IMR-90 (cell line): ENCODE data around the gene RPS6KL1.

Experiments used
- MAZ ChIP-seq: IDR thresholded peaks from 2 replicates; pipeline ENCODE4 v1.6.1; 2012; ENCODE audit warnings: low read depth, mild to moderate bottlenecking, low read length, improper control_type of control experiment, moderate library complexity, borderline replicate concordance
- RCOR1 ChIP-seq: IDR thresholded peaks from 2 replicates; pipeline ENCODE4 v1.6.1; 2012; ENCODE audit warnings: mild to moderate bottlenecking, low read length, improper control_type of control experiment; ENCODE audit not compliant: insufficient replicate concordance
- TF ChIP-seq, protein P1 (sequence below): conservative IDR thresholded peaks from 2 replicates; pipeline ENCODE4 v1.5.1; 2012; ENCODE audit warnings: mild to moderate bottlenecking, low read depth, low read length, improper control_type of control experiment

DNA sequence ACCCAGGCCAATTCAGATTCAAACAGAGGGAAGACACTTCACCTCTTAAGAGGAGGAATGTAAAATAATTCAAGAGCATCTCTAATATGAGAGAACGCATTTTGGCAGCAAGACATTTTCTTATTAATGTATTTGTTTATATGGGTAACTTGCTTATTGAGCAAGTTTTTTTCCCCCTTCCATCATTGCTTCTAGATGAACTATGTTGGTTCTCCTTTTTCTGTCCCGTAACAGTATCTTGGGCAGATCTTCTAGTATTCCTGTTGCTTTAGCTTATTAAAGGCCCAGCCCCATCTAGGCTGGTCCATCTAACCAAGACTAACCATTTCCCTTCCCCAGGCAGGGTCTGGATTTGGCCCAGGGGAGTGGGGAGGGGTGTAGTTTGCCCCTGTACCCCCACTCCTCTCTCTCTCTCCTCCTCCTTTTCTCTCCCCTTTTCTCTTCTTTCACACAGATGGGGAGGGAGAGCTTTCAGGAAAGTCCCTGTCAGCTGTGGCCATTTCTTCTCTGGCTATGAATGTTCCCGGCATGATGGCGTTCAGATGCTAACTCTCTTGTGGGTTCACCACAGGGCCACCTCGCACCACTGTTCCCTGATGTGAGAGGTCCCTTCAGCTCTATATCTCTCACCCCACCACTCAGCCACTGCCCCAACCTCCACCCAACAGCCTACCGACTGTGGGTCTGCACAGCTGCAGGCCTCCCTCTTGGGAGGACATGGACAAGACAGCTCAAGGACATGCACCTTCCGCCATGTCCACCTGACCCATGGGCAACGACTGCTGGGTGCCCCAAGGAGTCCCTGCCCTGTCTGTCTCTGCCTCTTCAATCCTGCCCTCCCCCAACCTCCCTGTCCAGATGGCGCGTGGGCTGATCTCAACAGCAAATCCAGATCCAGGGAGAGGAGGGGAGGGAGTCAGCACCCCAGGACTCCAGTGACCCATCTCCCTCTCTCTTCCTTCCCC, 15.8 kb upstream of the RPS6KL1 start:
- TF ChIP-seq, protein P1, sequence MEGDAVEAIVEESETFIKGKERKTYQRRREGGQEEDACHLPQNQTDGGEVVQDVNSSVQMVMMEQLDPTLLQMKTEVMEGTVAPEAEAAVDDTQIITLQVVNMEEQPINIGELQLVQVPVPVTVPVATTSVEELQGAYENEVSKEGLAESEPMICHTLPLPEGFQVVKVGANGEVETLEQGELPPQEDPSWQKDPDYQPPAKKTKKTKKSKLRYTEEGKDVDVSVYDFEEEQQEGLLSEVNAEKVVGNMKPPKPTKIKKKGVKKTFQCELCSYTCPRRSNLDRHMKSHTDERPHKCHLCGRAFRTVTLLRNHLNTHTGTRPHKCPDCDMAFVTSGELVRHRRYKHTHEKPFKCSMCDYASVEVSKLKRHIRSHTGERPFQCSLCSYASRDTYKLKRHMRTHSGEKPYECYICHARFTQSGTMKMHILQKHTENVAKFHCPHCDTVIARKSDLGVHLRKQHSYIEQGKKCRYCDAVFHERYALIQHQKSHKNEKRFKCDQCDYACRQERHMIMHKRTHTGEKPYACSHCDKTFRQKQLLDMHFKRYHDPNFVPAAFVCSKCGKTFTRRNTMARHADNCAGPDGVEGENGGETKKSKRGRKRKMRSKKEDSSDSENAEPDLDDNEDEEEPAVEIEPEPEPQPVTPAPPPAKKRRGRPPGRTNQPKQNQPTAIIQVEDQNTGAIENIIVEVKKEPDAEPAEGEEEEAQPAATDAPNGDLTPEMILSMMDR: no peak
- TF ChIP-seq RCOR1 (no peak), MAZ (no peak)
